A673 (cell line): ENCODE data around the gene TRNP1. TPM values are rescaled to one million over a fixed set of nuclear protein-coding genes. Genes with fewer than 3 reads are reported as not detected.

Experiments
- BruUV-seq: library from RNA; stranded (reverse); fragments of 400-500 nt; replicated peaks from 2 replicates; lab custom pipeline; 2021; lab: Mats Ljungman, UMichigan
- CTCF ChIA-PET: fragments of 300-600 bp; sonication (Branson Sonifier 250); formaldehyde crosslinking; loops from one replicate; lab custom pipeline; 2022; ENCODE audit warnings: antibody characterized with exemption; lab: Charles Lee
- POLR2A ChIA-PET: fragments of 300-600 bp; sonication (Branson Sonifier 250); formaldehyde crosslinking; loops from one replicate; lab custom pipeline; 2022; ENCODE audit warnings: antibody characterized with exemption; ENCODE audit not compliant: low non-redundant PET; lab: Charles Lee
- DNase-seq: peaks from one replicate; pipeline ENCODE4 v3.0.0-alpha.2; 2015; ENCODE audit warnings: low spot score
- H3K27ac ChIP-seq: fragments of 200-600 bp; sonication (generic); 2 replicates; pipeline ENCODE4 v1.5.1; 2016; ENCODE audit warnings: mixed run types, low read depth, mild to moderate bottlenecking, mixed read lengths, antibody characterized with exemption, low read length; ENCODE audit not compliant: poor library complexity, severe bottlenecking
- H3K27me3 ChIP-seq: fragments of 200-600 bp; sonication (generic); replicated peaks from 2 replicates; pipeline ENCODE4 v1.6.1; 2017; ENCODE audit warnings: mixed run types, low read depth, mild to moderate bottlenecking, mixed read lengths, antibody characterized with exemption, low read length; ENCODE audit not compliant: insufficient read depth, poor library complexity
- H3K36me3 ChIP-seq: fragments of 200-600 bp; sonication (generic); 2 replicates; pipeline ENCODE4 v1.6.1; 2016; ENCODE audit warnings: mixed run types, mild to moderate bottlenecking, mixed read lengths, antibody characterized with exemption, low read length; ENCODE audit not compliant: insufficient read depth, poor library complexity, severe bottlenecking
- H3K4me1 ChIP-seq: fragments of 200-600 bp; sonication (generic); 2 replicates; pipeline ENCODE4 v1.6.1; 2017; ENCODE audit warnings: mixed run types, mild to moderate bottlenecking, mixed read lengths, antibody characterized with exemption, low read length; ENCODE audit not compliant: insufficient read depth, poor library complexity, severe bottlenecking
- H3K4me3 ChIP-seq: fragments of 200-600 bp; sonication (generic); 2 replicates; pipeline ENCODE4 v1.5.1; 2016; ENCODE audit warnings: low read depth, mixed run types, mild to moderate bottlenecking, mixed read lengths, low read length; ENCODE audit not compliant: poor library complexity, severe bottlenecking
- H3K9me3 ChIP-seq: fragments of 200-600 bp; sonication (generic); 2 replicates; pipeline ENCODE4 v1.6.1; 2016; ENCODE audit warnings: mixed run types, low read depth, mild to moderate bottlenecking, mixed read lengths, antibody characterized with exemption, low read length; ENCODE audit not compliant: poor library complexity, severe bottlenecking
- CTCF ChIP-seq: fragments of 300-800, 200-600 bp; sonication (generic); conservative IDR thresholded peaks from 2 replicates; pipeline ENCODE4 v1.5.1; 2017; ENCODE audit warnings: low read depth, mild to moderate bottlenecking, antibody characterized with exemption, low read length, moderate library complexity, mixed read lengths
- EZH2 ChIP-seq: fragments of 200-600 bp; sonication (generic); IDR thresholded peaks from 2 replicates; pipeline ENCODE4 v1.6.1; 2017; ENCODE audit warnings: borderline replicate concordance, low read depth, mild to moderate bottlenecking, mixed read lengths, antibody characterized with exemption, low read length; ENCODE audit not compliant: poor library complexity, severe bottlenecking
- intact Hi-C: fragments of 100-400 bp; cut with micrococcal nuclease; formaldehyde crosslinking; loops from one replicate; pipeline ENCODE4 v1.10.0; 2022; ENCODE audit not compliant: unreplicated experiment
- total RNA-seq: library from RNA; stranded (reverse); gene quantifications from 2 replicates; pipeline ENCODE4 v1.2.3, GENCODE V29; 2021

Gene TRNP1
- total RNA-seq, 1 experiment from 2014 or later: 1.0 TPM

- H3K9me3 ChIP-seq: no peaks in the 10 kb centered on the region
- BruUV-seq: no TSS peak
- ChIA-PET CTCF (interaction anchor here (0.6 kb wide), 1 partner anchor 249 kb away, joined by 3 read pairs; no protein-coding TSS in a partner anchor), POLR2A (no interaction called here)
- no peak overlapping the region for H3K27ac ChIP-seq
- H3K4me1 ChIP-seq: peaks cover 3% of the 10 kb centered on the region
- H3K27me3 ChIP-seq: no peaks in the 10 kb centered on the region
- H3K4me3 ChIP-seq: no peak overlapping the region
- H3K36me3 ChIP-seq: no peaks in the 10 kb centered on the region
- TF ChIP-seq CTCF (no peak), EZH2 (no peak)
- intact Hi-C loops: no loop called here
- no peak for DNase-seq
These were observed 44.0 kb downstream of the TRNP1 start for GRCh38 chr1:27037518-27037917.

DNA sequence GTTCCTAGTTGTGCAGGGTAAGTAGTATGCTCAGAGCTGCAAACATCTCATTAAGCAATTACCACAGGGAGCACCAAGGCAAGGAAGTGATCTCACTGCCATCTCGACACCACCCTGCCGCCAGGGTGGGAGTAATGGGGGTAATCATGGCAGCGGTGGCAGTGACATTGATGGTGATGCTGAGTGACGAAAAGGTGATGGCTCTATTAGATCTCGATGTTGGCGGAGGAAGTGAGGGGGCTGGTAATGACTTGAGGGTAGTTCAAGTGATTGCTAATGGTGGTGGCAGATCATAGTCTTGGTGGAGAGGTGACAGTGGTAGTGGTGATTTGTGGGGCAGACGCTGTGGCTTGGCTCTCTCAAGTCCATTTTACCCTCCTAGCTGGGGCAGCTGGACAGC, 44.5 kb downstream of the TRNP1 start:
- BruUV-seq: no TSS peak
- TF ChIP-seq CTCF: no peak
- TF ChIP-seq EZH2: no peak
- Histone ChIP-seq H3K36me3 (no peaks in the 10 kb centered on the region), H3K27me3 (no peaks in the 10 kb centered on the region), H3K4me1 (peaks cover 8% of the 10 kb centered on the region), H3K4me3 (no peak overlapping the region), H3K27ac (no peak overlapping the region), H3K9me3 (no peaks in the 10 kb centered on the region)
- intact Hi-C loops: no loop called here
- ChIA-PET POLR2A (no interaction called here), CTCF (no interaction called here)
- DNase-seq: no peak

- POLR2A ChIA-PET: no interaction called here
These were observed 49.2 kb downstream of the TRNP1 start for GRCh38 chr1:27042670-27043069.

More at GRCh38 chr1:27042670-27043069, 49.2 kb downstream of the TRNP1 start:
- Histone ChIP-seq H3K4me1 (peaks cover 9% of the 10 kb centered on the region), H3K27ac (no peak overlapping the region), H3K4me3 (no peak overlapping the region), H3K36me3 (no peaks in the 10 kb centered on the region), H3K9me3 (no peaks in the 10 kb centered on the region), H3K27me3 (no peaks in the 10 kb centered on the region)
- peak; percentile 51 for DNase-seq
- no TSS peak for BruUV-seq
- TF ChIP-seq CTCF (no peak), EZH2 (no peak)
- intact Hi-C loops: loop anchor here (2.0 to 10.0 kb wide), 3 partner anchors 46 to 350 kb away; partner anchors contain the start of gene GPR3
- CTCF ChIA-PET: interaction anchor here (0.6 to 2.3 kb wide), 4 partner anchors 12 to 55 kb away, joined by 6 to 25 read pairs (median 7); no protein-coding TSS in a partner anchor
